ENCODE measurements around the gene ALPL. TPM values are rescaled to one million over a fixed set of nuclear protein-coding genes. Genes with fewer than 3 reads are reported as not detected.

Gene ALPL
- polyA plus RNA-seq, 6 donors from 2014 or later, result 0.53 to 1.8 (median 0.66) TPM; not detected in 2

- Mint-ChIP-seq H3K27me3 (peaks cover 6 to 48% (median 35%) of the 10 kb centered on the region in 3 donors), H3K9me3 (peaks cover 0 to 4% (median 0%) of the 10 kb centered on the region in 7 donors), H3K4me1 (peaks cover 0 to 11% (median 0%) of the 10 kb centered on the region in 3 donors), H3K36me3 (no peaks in the 10 kb centered on the region), H3K27ac (no peak overlapping the region), H3K4me3 (no peak overlapping the region)
- ATAC-seq (ENCODE audit: low read depth in 2 of 2), result no peak
- no peak for DNase-seq
These were observed 63.0 kb downstream of the ALPL start for GRCh38 chr1:21572221-21572620.

- ATAC-seq (ENCODE audit: low read depth in 2 of 2) (no peak), DNase-seq (no peak)
- Mint-ChIP-seq H3K27me3 (peaks cover 6 to 51% (median 37%) of the 10 kb centered on the region in 3 donors), H3K27ac (peak overlapping the region in 1 of 6 donors; percentile 44), H3K36me3 (no peaks in the 10 kb centered on the region), H3K9me3 (peaks cover 0 to 4% (median 0%) of the 10 kb centered on the region in 7 donors), H3K4me1 (peaks cover 0 to 11% (median 0%) of the 10 kb centered on the region in 3 donors), H3K4me3 (no peak overlapping the region)
These were observed 63.6 kb downstream of the ALPL start for GRCh38 chr1:21572735-21573277.

- no peak overlapping the region for H3K27ac Mint-ChIP-seq
- no peaks in the 10 kb centered on the region for H3K36me3 Mint-ChIP-seq
- H3K4me1 Mint-ChIP-seq, result peaks cover 0 to 11% (median 0%) of the 10 kb centered on the region in 3 donors
- DNase-seq (no peak), ATAC-seq (ENCODE audit: low read depth in 2 of 2) (no peak)
- peaks cover 6 to 49% (median 37%) of the 10 kb centered on the region in 3 donors for H3K27me3 Mint-ChIP-seq
- H3K4me3 Mint-ChIP-seq, result no peak overlapping the region
- peaks cover 0 to 4% (median 0%) of the 10 kb centered on the region in 7 donors for H3K9me3 Mint-ChIP-seq
These were observed 64.3 kb downstream of the ALPL start for GRCh38 chr1:21573475-21573874.

DNA sequence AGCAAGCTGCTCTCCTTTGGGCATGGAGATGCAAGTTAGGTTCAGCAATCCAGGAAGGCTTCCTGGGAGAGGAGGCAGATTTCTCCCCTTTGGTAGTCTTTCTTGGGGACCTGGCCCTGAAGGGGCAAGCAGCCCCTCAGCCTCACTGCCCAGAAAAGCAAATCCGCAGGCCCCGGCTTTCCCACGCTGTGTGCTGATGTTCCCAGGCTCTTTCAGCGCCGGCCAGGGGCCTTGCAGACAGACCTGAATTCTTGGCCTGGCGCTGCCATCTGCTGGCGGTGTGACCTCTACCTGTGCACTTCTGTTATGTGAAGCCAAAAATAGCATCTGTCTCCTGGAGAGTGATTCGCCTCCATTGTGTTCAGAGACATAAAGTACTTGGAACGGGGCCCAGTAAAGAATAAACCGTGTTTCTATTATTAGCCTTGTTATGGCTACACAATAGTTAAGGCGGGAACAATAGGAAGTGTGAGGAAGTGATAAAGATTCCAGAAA lies 64.8 kb downstream of the ALPL start:
- H3K36me3 Mint-ChIP-seq, result no peaks in the 10 kb centered on the region
- no peak overlapping the region for H3K27ac Mint-ChIP-seq
- peaks cover 0 to 11% (median 0%) of the 10 kb centered on the region in 3 donors for H3K4me1 Mint-ChIP-seq
- H3K27me3 Mint-ChIP-seq, result peaks cover 6 to 47% (median 37%) of the 10 kb centered on the region in 3 donors
- DNase-seq, result peak; percentile 19
- ATAC-seq (ENCODE audit: low read depth in 2 of 2), result peak in 1 of 2 donors; percentile 49
- H3K9me3 Mint-ChIP-seq, result peaks cover 0 to 4% (median 0%) of the 10 kb centered on the region in 7 donors
- no peak overlapping the region for H3K4me3 Mint-ChIP-seq

GRCh38 chr1:21574466-21575151 lies 65.4 kb downstream of the ALPL start:
- Mint-ChIP-seq H3K9me3 (peaks cover 0 to 4% (median 0%) of the 10 kb centered on the region in 7 donors), H3K4me1 (peaks cover 0 to 11% (median 0%) of the 10 kb centered on the region in 3 donors), H3K27ac (peak overlapping the region in 1 of 6 donors; percentile 38), H3K27me3 (peaks cover 6 to 47% (median 37%) of the 10 kb centered on the region in 3 donors), H3K4me3 (no peak overlapping the region), H3K36me3 (no peaks in the 10 kb centered on the region)
- ATAC-seq (ENCODE audit: low read depth in 2 of 2) (no peak), DNase-seq (no peak)

DNA sequence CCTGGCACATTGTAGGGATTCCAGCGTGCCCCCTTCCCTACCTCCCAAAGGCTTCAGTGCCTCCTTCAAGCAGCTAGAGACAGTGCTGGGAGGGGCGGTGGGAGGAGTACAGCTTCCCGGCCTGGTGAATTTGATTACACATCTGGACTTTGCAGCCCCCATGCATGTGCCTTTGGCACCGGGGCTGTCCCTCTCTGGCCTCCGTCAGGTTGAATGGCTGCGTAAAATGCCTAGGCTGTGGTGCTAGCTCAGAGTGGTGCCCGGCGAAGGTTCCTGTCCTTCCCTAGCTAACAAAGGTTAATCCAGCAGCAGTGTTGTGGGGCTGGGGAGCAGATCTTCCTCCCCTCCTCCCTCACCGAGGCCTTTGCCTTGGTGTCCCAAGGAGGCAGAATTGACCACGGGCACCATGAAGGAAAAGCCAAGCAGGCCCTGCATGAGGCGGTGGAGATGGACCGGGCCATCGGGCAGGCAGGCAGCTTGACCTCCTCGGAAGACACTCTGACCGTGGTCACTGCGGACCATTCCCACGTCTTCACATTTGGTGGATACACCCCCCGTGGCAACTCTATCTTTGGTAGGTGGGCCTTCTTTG lies 66.2 kb downstream of the ALPL start:
- no peak for DNase-seq
- H3K27ac Mint-ChIP-seq, result no peak overlapping the region
- H3K9me3 Mint-ChIP-seq, result peaks cover 0 to 4% (median 0%) of the 10 kb centered on the region in 7 donors
- ATAC-seq (ENCODE audit: low read depth in 2 of 2), result no peak
- no peak overlapping the region for H3K4me3 Mint-ChIP-seq
- peaks cover 0 to 11% (median 0%) of the 10 kb centered on the region in 3 donors for H3K4me1 Mint-ChIP-seq
- H3K27me3 Mint-ChIP-seq, result peaks cover 6 to 47% (median 37%) of the 10 kb centered on the region in 3 donors
- H3K36me3 Mint-ChIP-seq, result no peaks in the 10 kb centered on the region

DNA sequence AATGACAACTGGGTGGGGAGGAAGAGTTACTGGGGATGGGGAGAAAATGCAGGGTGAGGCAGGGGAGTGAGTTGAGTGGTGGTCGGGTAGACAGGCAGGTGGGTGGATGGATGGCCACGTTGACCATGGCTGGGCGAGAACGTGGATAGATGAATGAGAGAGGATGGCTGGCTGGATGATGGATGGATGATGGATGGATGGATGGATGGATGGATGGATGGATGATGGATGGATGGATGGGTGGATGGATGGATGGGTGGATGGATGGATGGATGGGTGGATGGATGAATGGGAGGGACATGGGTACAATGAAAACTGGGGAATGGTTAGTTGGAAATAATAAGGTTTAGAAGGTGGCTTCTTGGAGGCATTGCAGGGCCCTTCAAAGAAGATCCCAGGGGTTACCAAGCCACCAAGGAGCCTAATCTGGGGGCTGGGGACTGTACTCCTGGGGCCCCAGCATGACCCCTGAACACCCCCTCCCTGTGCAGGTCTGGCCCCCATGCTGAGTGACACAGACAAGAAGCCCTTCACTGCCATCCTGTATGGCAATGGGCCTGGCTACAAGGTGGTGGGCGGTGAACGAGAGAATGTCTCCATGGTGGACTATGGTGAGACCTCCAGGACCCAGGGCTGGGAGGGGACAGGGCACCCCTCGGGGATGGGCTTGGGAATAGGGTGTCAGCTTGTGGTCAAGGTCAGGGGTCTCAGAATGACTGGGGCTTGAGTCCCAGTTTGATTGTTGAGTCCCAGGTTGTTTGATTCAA lies 67.0 kb downstream of the ALPL start:
- Mint-ChIP-seq H3K4me1 (peaks cover 0 to 11% (median 0%) of the 10 kb centered on the region in 3 donors), H3K27ac (peak overlapping the region in 1 of 6 donors; percentile 86), H3K36me3 (no peaks in the 10 kb centered on the region), H3K4me3 (no peak overlapping the region), H3K27me3 (peaks cover 6 to 47% (median 37%) of the 10 kb centered on the region in 3 donors), H3K9me3 (peaks cover 0 to 4% (median 0%) of the 10 kb centered on the region in 7 donors)
- DNase-seq (no peak), ATAC-seq (ENCODE audit: low read depth in 2 of 2) (no peak)

- ATAC-seq (ENCODE audit: low read depth in 2 of 2) (no peak), DNase-seq (no peak)
- H3K4me3 Mint-ChIP-seq, result no peak overlapping the region
- H3K4me1 Mint-ChIP-seq, result peaks cover 0 to 11% (median 0%) of the 10 kb centered on the region in 3 donors
- H3K27ac Mint-ChIP-seq, result no peak overlapping the region
- H3K27me3 Mint-ChIP-seq, result peaks cover 9 to 47% (median 37%) of the 10 kb centered on the region in 3 donors
- H3K36me3 Mint-ChIP-seq, result no peaks in the 10 kb centered on the region
- peaks cover 0 to 4% (median 0%) of the 10 kb centered on the region in 7 donors for H3K9me3 Mint-ChIP-seq
These were observed 67.6 kb downstream of the ALPL start for GRCh38 chr1:21576798-21577187.

DNA sequence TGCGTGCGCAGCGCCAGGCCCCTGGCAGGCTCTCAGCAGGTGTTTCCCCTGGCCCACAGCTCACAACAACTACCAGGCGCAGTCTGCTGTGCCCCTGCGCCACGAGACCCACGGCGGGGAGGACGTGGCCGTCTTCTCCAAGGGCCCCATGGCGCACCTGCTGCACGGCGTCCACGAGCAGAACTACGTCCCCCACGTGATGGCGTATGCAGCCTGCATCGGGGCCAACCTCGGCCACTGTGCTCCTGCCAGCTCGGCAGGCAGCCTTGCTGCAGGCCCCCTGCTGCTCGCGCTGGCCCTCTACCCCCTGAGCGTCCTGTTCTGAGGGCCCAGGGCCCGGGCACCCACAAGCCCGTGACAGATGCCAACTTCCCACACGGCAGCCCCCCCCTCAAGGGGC lies 68.1 kb downstream of the ALPL start:
- no peak for ATAC-seq (ENCODE audit: low read depth in 2 of 2)
- Mint-ChIP-seq H3K36me3 (no peaks in the 10 kb centered on the region), H3K27ac (no peak overlapping the region), H3K27me3 (peaks cover 11 to 49% (median 37%) of the 10 kb centered on the region in 3 donors), H3K4me3 (no peak overlapping the region), H3K4me1 (peaks cover 0 to 11% (median 0%) of the 10 kb centered on the region in 3 donors), H3K9me3 (no peaks in the 10 kb centered on the region)
- DNase-seq, result no peak

DNA sequence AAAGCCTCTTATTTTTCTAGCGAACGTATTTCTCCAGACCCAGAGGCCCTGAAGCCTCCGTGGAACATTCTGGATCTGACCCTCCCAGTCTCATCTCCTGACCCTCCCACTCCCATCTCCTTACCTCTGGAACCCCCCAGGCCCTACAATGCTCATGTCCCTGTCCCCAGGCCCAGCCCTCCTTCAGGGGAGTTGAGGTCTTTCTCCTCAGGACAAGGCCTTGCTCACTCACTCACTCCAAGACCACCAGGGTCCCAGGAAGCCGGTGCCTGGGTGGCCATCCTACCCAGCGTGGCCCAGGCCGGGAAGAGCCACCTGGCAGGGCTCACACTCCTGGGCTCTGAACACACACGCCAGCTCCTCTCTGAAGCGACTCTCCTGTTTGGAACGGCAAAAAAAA lies 68.7 kb downstream of the ALPL start:
- Mint-ChIP-seq H3K27me3 (peaks cover 11 to 55% (median 39%) of the 10 kb centered on the region in 3 donors), H3K4me3 (no peak overlapping the region), H3K9me3 (no peaks in the 10 kb centered on the region), H3K36me3 (no peaks in the 10 kb centered on the region), H3K4me1 (peaks cover 0 to 11% (median 0%) of the 10 kb centered on the region in 3 donors), H3K27ac (no peak overlapping the region)
- DNase-seq (no peak), ATAC-seq (ENCODE audit: low read depth in 2 of 2) (no peak)

- Mint-ChIP-seq H3K27me3 (peaks cover 5 to 45% (median 28%) of the 10 kb centered on the region in 3 donors), H3K4me1 (no peaks in the 10 kb centered on the region), H3K9me3 (no peaks in the 10 kb centered on the region), H3K4me3 (no peak overlapping the region), H3K36me3 (no peaks in the 10 kb centered on the region), H3K27ac (peak overlapping the region in 1 of 6 donors; percentile 42)
- DNase-seq (no peak), ATAC-seq (ENCODE audit: low read depth in 2 of 2) (no peak)
These were observed 70.6 kb downstream of the ALPL start for GRCh38 chr1:21579791-21580190.

DNA sequence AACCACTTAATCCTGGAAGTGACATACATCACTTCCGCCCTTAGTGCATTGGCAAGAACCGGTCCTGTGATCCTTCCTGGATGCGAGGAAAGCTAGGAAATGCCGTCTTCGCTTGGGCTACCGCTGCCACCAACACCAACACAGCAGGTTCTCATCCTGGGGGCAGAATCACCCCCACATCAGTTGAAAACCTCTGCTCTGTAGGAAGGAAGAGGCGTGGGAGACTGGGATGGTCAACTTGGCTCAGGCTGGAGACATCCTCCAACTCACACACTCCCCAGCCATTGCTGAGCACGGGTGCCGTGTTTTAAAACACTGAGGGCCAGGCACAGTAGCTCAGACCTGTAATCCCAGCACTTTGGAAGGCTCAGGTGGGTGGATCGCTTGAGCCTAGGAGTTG lies 74.9 kb downstream of the ALPL start:
- DNase-seq, result no peak
- peaks cover 13 to 41% (median 38%) of the 10 kb centered on the region in 3 donors for H3K27me3 Mint-ChIP-seq
- no peaks in the 10 kb centered on the region for H3K36me3 Mint-ChIP-seq
- H3K9me3 Mint-ChIP-seq, result no peaks in the 10 kb centered on the region
- no peak overlapping the region for H3K4me3 Mint-ChIP-seq
- no peaks in the 10 kb centered on the region for H3K4me1 Mint-ChIP-seq
- no peak overlapping the region for H3K27ac Mint-ChIP-seq
- ATAC-seq (ENCODE audit: low read depth in 2 of 2), result no peak

DNA sequence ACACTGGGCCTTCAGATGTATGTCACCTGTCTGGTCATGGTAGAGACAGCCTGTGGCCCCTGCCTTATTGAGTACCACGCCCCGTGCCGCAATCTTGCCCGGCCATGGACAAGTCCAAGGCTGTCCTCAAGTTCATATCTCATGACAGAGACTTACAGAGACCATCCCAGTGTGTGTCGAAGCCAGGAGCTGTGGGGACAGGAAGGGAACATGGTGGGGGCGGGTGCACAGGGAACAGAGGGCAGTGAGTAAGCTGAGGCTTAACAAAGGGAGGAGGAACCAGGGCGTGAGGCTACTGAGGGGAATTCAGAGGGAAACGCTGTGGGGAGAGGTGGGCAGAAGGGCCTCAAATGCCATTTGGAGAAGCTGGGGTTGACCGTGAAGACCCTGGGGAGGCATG lies 75.8 kb downstream of the ALPL start:
- no peak for DNase-seq
- H3K27ac Mint-ChIP-seq, result no peak overlapping the region
- no peak for ATAC-seq (ENCODE audit: low read depth in 2 of 2)
- no peaks in the 10 kb centered on the region for H3K4me1 Mint-ChIP-seq
- no peaks in the 10 kb centered on the region for H3K36me3 Mint-ChIP-seq
- H3K9me3 Mint-ChIP-seq, result no peaks in the 10 kb centered on the region
- peaks cover 16 to 45% (median 41%) of the 10 kb centered on the region in 3 donors for H3K27me3 Mint-ChIP-seq
- no peak overlapping the region for H3K4me3 Mint-ChIP-seq
